ENCODE data around the gene DPEP1.
"Not testable (repeated sequence)": the region's sequence is repeated elsewhere in the genome, so short reads cannot be mapped to it uniquely, and the experiment has no call there.

- peak; percentile 34; the same call in 1 of the 2 replicates for TF ChIP-seq CTCF (IDR thresholded peaks at IDR 0.05; ENCODE audit: low read length)
- not testable (repeated sequence) for TF ChIP-seq EZH2 (IDR thresholded peaks at IDR 0.05; ENCODE audit: borderline replicate concordance, low read length)
These were observed 53.6 kb downstream of the DPEP1 start for GRCh38 chr16:89667000-89667399.
